Small intestine (tissue), 7 donors: Measurements from ENCODE around the gene PECR. TPM values are rescaled to one million over a fixed set of nuclear protein-coding genes. Genes with fewer than 3 reads are reported as not detected.
A peak's percentile ranks its signal among the peaks of the same experiment; 100 is the strongest.

Experiments used
- DNase-seq, 2 donors: peaks; one replicate each; pipeline versions ENCODE4 v3.0.0 to v3.0.0-alpha.2; 2013
- FAIRE-seq: peaks from 2 replicates; lab custom pipeline; 2012; peaks lifted over from hg19 to GRCh38; lab: Jason Lieb, UNC
- H3K27ac ChIP-seq, 3 donors: one replicate each; pipeline ENCODE4 v1.5.1; 2013; ENCODE audit warnings: low read length in 2 of 3, mild to moderate bottlenecking in 2 of 3, control low read depth in 1 of 3, inconsistent platforms in 1 of 3, low read depth in 1 of 3, moderate library complexity in 1 of 3
- H3K27me3 ChIP-seq, 3 donors: one replicate each; pipeline ENCODE4 v1.6.1; 2013; ENCODE audit warnings: low read length in 3 of 3, inconsistent platforms in 1 of 3; ENCODE audit not compliant: control insufficient read depth in 3 of 3, insufficient read depth in 3 of 3
- H3K36me3 ChIP-seq, 3 donors: one replicate each; pipeline ENCODE4 v1.6.1; 2013; ENCODE audit warnings: low read length in 3 of 3, inconsistent platforms in 1 of 3, low read depth in 1 of 3, mild to moderate bottlenecking in 1 of 3, moderate library complexity in 1 of 3; ENCODE audit not compliant: control insufficient read depth in 3 of 3, insufficient read depth in 2 of 3
- H3K4me1 ChIP-seq, 3 donors: one replicate each; pipeline ENCODE4 v1.6.1; 2013; ENCODE audit warnings: low read length in 2 of 3, inconsistent platforms in 1 of 3, low read depth in 1 of 3, mild to moderate bottlenecking in 1 of 3, moderate library complexity in 1 of 3; ENCODE audit not compliant: control insufficient read depth in 3 of 3, insufficient read depth in 2 of 3
- H3K4me3 ChIP-seq, 3 donors: one replicate each; pipeline ENCODE4 v1.5.1; 2013; ENCODE audit warnings: low read length in 3 of 3, control low read depth in 1 of 3, inconsistent platforms in 1 of 3, low read depth in 1 of 3, mild to moderate bottlenecking in 1 of 3, moderate library complexity in 1 of 3
- H3K9me3 ChIP-seq, 2 donors: one replicate each; pipeline ENCODE4 v1.6.1; 2013; ENCODE audit warnings: low read depth in 1 of 2, low read length in 1 of 2; ENCODE audit not compliant: control insufficient read depth in 2 of 2, insufficient read depth in 1 of 2
- WGBS, 3 donors: extraction: QIAGEN DNeasy Blood & Tissue Kit; methylation state at CpG; one replicate each; pipeline ENCODE4 v1.1.7; 2013; 5-methylcytosine and 5-hydroxymethylcytosine counted together
- polyA plus RNA-seq, 4 donors: library from polyadenylated mRNA; stranded (reverse) in 3 of 4; unstranded in 1 of 4; fragments of 200-250 nt in 3 of 4; fragments of 120-200 nt in 1 of 4; gene quantifications; one replicate each; pipeline versions ENCODE4 v1.2.1 to v1.2.3, GENCODE V29; 2013
- donor health status: healthy with polysubstance abuse.
- donor health status: control.
- donor health status: control.
- donor health status: Bipolar disorder and iron deficiency.
- donor health status: healthy.

Gene PECR
- polyA plus RNA-seq, 4 donors = 22.3 to 68.8 (median 41.1) TPM

DNA sequence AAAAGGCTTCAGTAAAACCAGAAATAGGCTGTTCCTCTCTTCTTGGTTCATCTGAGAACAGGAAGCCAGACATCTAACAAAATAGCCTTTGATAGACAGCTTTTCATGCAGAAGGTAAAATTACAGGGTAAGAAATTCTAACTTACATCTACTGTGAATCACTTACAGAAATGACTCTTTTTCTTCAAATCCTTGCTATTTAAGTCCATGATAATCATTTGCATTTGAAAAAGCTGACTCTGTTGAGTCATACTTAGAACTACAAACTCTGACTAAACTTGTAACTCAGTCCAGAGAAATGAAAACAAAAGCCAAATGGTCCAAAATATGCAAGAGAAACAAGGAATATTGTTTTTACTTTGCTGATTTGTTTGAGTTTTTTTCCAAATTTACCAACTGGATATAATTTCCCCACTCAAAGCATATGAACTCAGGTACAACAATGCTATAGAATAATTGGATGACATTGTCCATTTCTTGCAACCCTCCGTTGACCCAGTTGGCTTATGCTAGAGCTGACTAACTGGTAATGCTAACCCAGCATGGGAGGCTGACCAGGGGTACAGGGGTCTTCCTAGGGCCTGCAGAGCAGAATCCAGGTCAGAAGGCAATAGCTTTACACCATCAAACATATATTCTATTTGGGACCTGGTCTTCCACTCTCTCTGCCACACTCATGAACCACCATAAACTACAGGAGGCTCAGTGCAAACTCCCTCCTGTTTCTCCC, 49.5 kb downstream of the PECR start:
- no peak overlapping the region for H3K27ac ChIP-seq
- 83 to 89% (median 87%) methylated on average over 1 of the region's 1 CpG for WGBS, 3 donors
- no peaks in the 10 kb centered on the region for H3K27me3 ChIP-seq
- FAIRE-seq (no peak), DNase-seq (no peak)
- peaks cover 4 to 35% (median 11%) of the 10 kb centered on the region in 3 donors for H3K36me3 ChIP-seq
- H3K4me1 ChIP-seq = no peaks in the 10 kb centered on the region
- H3K4me3 ChIP-seq = no peak overlapping the region
- no peaks in the 10 kb centered on the region for H3K9me3 ChIP-seq

DNA sequence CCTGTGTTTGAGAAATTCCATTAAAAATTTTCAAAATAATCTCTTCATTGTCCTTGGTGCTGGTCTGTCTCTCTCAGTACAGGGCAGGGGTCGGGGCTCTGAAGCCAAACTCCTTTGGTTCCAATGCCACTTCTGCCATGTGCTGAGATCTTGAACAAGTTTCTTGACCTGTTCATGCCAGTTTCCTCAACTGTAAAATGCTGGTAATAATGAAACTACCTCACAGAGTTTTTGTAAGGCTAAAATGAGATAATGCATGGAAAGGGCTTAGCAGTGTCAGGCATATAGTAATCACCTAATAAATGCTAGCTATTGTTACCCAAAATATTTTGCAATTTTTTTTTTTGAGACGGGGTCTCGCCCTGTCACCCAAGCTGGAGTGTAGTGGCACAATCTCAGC, 51.4 kb downstream of the PECR start:
- no peaks in the 10 kb centered on the region for H3K4me1 ChIP-seq
- no peaks in the 10 kb centered on the region for H3K9me3 ChIP-seq
- WGBS, 3 donors = 92 to 98% (median 98%) methylated on average over 3 of the region's 3 CpGs
- DNase-seq (no peak), FAIRE-seq (no peak)
- no peaks in the 10 kb centered on the region for H3K27me3 ChIP-seq
- no peak overlapping the region for H3K4me3 ChIP-seq
- peaks cover 4 to 25% (median 8%) of the 10 kb centered on the region in 3 donors for H3K36me3 ChIP-seq
- no peak overlapping the region for H3K27ac ChIP-seq

- no peak for DNase-seq
- WGBS, 3 donors = 92 to 94% (median 93%) methylated on average over 7 of the region's 7 CpGs
- H3K36me3 ChIP-seq = peaks cover under 1 to 18% (median 8%) of the 10 kb centered on the region in 3 donors
- H3K4me3 ChIP-seq = no peak overlapping the region
- no peak overlapping the region for H3K27ac ChIP-seq
- no peaks in the 10 kb centered on the region for H3K9me3 ChIP-seq
- H3K4me1 ChIP-seq = no peaks in the 10 kb centered on the region
- no peak for FAIRE-seq
- H3K27me3 ChIP-seq = no peaks in the 10 kb centered on the region
These were observed 52.0 kb downstream of the PECR start for GRCh38 chr2:216029416-216030129.

GRCh38 chr2:216024779-216025336, 56.8 kb downstream of the PECR start:
- Histone ChIP-seq H3K4me3 (no peak overlapping the region), H3K9me3 (no peaks in the 10 kb centered on the region), H3K27ac (no peak overlapping the region), H3K36me3 (peaks cover 0 to 11% (median 2%) of the 10 kb centered on the region in 3 donors), H3K27me3 (no peaks in the 10 kb centered on the region), H3K4me1 (no peaks in the 10 kb centered on the region)
- DNase-seq (no peak), FAIRE-seq (no peak)
- WGBS, 3 donors = 88 to 96% (median 93%) methylated on average over 7 of the region's 7 CpGs

- Histone ChIP-seq H3K9me3 (no peaks in the 10 kb centered on the region), H3K27me3 (no peaks in the 10 kb centered on the region), H3K4me3 (no peak overlapping the region), H3K4me1 (no peaks in the 10 kb centered on the region), H3K27ac (no peak overlapping the region), H3K36me3 (peaks cover 0 to 5% (median 2%) of the 10 kb centered on the region in 3 donors)
- no peak for FAIRE-seq
- 12 to 26% (median 17%) methylated on average over 3 of the region's 3 CpGs for WGBS, 3 donors
- DNase-seq = peak; percentile 53 to 56
These were observed 58.5 kb downstream of the PECR start for GRCh38 chr2:216023055-216023648.

DNA sequence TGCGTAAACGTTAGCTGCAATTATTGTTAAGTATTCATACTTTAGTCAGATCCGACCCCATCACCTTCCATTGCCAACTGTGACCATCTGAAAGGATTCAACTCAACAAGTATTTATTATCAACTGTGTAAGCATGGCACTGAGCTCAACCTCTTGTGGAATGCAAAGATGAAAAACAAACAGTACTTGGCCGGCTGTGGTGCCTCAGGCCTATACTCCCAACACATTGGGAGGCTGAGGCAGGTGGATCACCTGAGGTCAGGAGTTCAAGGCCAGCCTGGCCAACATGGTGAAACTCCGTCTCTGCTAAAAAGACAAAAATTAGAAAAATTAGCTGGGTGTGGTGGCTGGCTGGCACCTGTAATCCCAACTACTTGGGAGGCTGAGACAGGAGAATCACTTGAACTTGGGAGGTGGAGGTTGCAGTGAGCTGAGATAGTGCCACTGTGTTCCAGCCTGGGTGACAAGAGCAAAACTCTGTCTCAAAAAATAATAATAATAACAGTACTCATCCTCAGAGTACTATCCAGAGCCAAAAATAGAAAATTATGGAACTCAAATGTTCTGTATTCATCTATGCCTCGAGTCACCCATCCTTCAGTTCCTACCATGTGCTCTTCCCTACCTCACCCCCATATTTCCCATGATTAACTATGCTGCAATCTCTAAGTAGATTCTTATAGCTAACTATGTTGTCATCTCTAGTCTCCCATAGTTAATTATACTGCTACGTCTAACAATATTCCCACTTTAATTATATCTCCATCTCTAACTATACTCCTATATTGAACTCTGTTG, 59.6 kb downstream of the PECR start:
- H3K27me3 ChIP-seq = no peaks in the 10 kb centered on the region
- no peak overlapping the region for H3K27ac ChIP-seq
- no peaks in the 10 kb centered on the region for H3K4me1 ChIP-seq
- DNase-seq (no peak), FAIRE-seq (no peak)
- no peak overlapping the region for H3K4me3 ChIP-seq
- H3K36me3 ChIP-seq = peaks cover 0 to 5% (median 0%) of the 10 kb centered on the region in 3 donors
- WGBS, 3 donors = 87 to 92% (median 91%) methylated on average over 7 of the region's 7 CpGs
- no peaks in the 10 kb centered on the region for H3K9me3 ChIP-seq

- peaks cover 0 to 5% (median 0%) of the 10 kb centered on the region in 3 donors for H3K36me3 ChIP-seq
- H3K9me3 ChIP-seq = no peaks in the 10 kb centered on the region
- WGBS, 3 donors = 90 to 96% (median 93%) methylated on average over 3 of the region's 3 CpGs
- no peak overlapping the region for H3K4me3 ChIP-seq
- no peak for DNase-seq
- no peaks in the 10 kb centered on the region for H3K4me1 ChIP-seq
- H3K27me3 ChIP-seq = no peaks in the 10 kb centered on the region
- FAIRE-seq = no peak
- no peak overlapping the region for H3K27ac ChIP-seq
These were observed 62.9 kb downstream of the PECR start for GRCh38 chr2:216018709-216019108.

- Histone ChIP-seq H3K9me3 (no peaks in the 10 kb centered on the region), H3K27me3 (no peaks in the 10 kb centered on the region), H3K4me1 (no peaks in the 10 kb centered on the region), H3K36me3 (peaks cover 0 to 5% (median 0%) of the 10 kb centered on the region in 3 donors), H3K4me3 (no peak overlapping the region), H3K27ac (no peak overlapping the region)
- FAIRE-seq (no peak), DNase-seq (no peak)
- 70 to 87% (median 75%) methylated on average over 4 of the region's 4 CpGs for WGBS, 3 donors
These were observed 64.2 kb downstream of the PECR start for GRCh38 chr2:216017365-216017764.
